Calu3 (cell line): ENCODE measurements around the gene C11orf98. TPM values are rescaled to one million over a fixed set of nuclear protein-coding genes. Genes with fewer than 3 reads are reported as not detected.
"Not testable (repeated sequence)": the region's sequence is repeated elsewhere in the genome, so short reads cannot be mapped to it uniquely, and the experiment has no call there.

ENCODE experiments used
- BruUV-seq: library from RNA; stranded (reverse); fragments of 400-500 nt; replicated peaks from 2 replicates; lab custom pipeline; 2021; lab: Mats Ljungman, UMichigan
- CTCF ChIA-PET: fragments of 300-600 bp; sonication (Branson Sonifier 250); formaldehyde crosslinking; loops from one replicate; lab custom pipeline; 2022; ENCODE audit warnings: antibody characterized with exemption; lab: Charles Lee
- DNase-seq: peaks from one replicate; pipeline ENCODE4 v3.0.0; 2022
- H3K27ac Mint-ChIP-seq: one replicate; pipeline ENCODE4 v1.8.0; 2022; ENCODE audit warnings: mixed read lengths; ENCODE audit not compliant: unreplicated experiment
- H3K27me3 Mint-ChIP-seq: one replicate; pipeline ENCODE4 v1.8.0; 2022; ENCODE audit warnings: mixed read lengths; ENCODE audit not compliant: unreplicated experiment
- H3K36me3 Mint-ChIP-seq: one replicate; pipeline ENCODE4 v1.8.0; 2022; ENCODE audit warnings: mild to moderate bottlenecking, moderate library complexity, mixed read lengths; ENCODE audit not compliant: insufficient read depth, unreplicated experiment
- H3K4me1 Mint-ChIP-seq: one replicate; pipeline ENCODE4 v1.8.0; 2022; ENCODE audit warnings: mild to moderate bottlenecking, low read depth, mixed read lengths; ENCODE audit not compliant: unreplicated experiment
- H3K4me3 Mint-ChIP-seq: one replicate; pipeline ENCODE4 v1.8.0; 2022; ENCODE audit warnings: mild to moderate bottlenecking, low read depth, moderate library complexity, mixed read lengths; ENCODE audit not compliant: unreplicated experiment
- H3K9me3 Mint-ChIP-seq: one replicate; pipeline ENCODE4 v1.8.0; 2022; ENCODE audit warnings: low read depth, mixed read lengths; ENCODE audit not compliant: unreplicated experiment
- CTCF ChIP-seq: fragments of 200-600 bp; IDR thresholded peaks from one replicate; pipeline ENCODE4 v1.8.0; 2022; ENCODE audit warnings: antibody characterized with exemption; ENCODE audit not compliant: unreplicated experiment
- intact Hi-C: fragments of 100-400 bp; cut with micrococcal nuclease; formaldehyde crosslinking; loops from one replicate; pipeline ENCODE4 v1.10.0; 2022; ENCODE audit not compliant: unreplicated experiment
- total RNA-seq: library from RNA; stranded (reverse); gene quantifications from 2 replicates; pipeline ENCODE4 v1.2.3, GENCODE V29; 2022

The C11orf98 gene
- total RNA-seq, 1 experiment from 2014 or later, result 61.7 TPM

GRCh38 chr11:62652161-62653006 lies 12.6 kb downstream of the C11orf98 start:
- Mint-ChIP-seq H3K9me3 (no peaks in the 10 kb centered on the region), H3K27me3 (no peaks in the 10 kb centered on the region), H3K27ac (peak overlapping the region; percentile 75), H3K4me3 (peak overlapping the region; percentile 93), H3K4me1 (peaks cover 16% of the 10 kb centered on the region), H3K36me3 (peaks cover 29% of the 10 kb centered on the region)
- DNase-seq, result no peak
- no peak for TF ChIP-seq CTCF
- CTCF ChIA-PET, result interaction anchor here (0.7 to 1.0 kb wide), 3 partner anchors 12 to 439 kb away, joined by 3 to 6 read pairs (median 3); partner anchors contain the start of genes C11orf98 and CSKMT
- TSS peak; percentile 73 for BruUV-seq
- intact Hi-C loops, result no loop called here

GRCh38 chr11:62650283-62650682 lies 14.7 kb downstream of the C11orf98 start:
- BruUV-seq, CTCF ChIA-PET, DNase-seq, H3K4me3 Mint-ChIP-seq, H3K9me3 Mint-ChIP-seq, H3K27ac Mint-ChIP-seq, intact Hi-C loops, H3K27me3 Mint-ChIP-seq: not testable (repeated sequence)
- H3K4me1 Mint-ChIP-seq, result peaks cover 16% of the 10 kb centered on the region
- peaks cover 48% of the 10 kb centered on the region for H3K36me3 Mint-ChIP-seq

GRCh38 chr11:62649486-62649885 lies 15.5 kb downstream of the C11orf98 start:
- no peaks in the 10 kb centered on the region for H3K9me3 Mint-ChIP-seq
- H3K27ac Mint-ChIP-seq, result no peak overlapping the region
- intact Hi-C loops, result no loop called here
- H3K4me3 Mint-ChIP-seq, result no peak overlapping the region
- CTCF ChIA-PET, result interaction anchor here (0.6 kb wide), 1 partner anchor 71 kb away, joined by 3 read pairs; no protein-coding TSS in a partner anchor
- peaks cover 54% of the 10 kb centered on the region for H3K36me3 Mint-ChIP-seq
- no peak for DNase-seq
- H3K4me1 Mint-ChIP-seq, result peaks cover 16% of the 10 kb centered on the region
- no peaks in the 10 kb centered on the region for H3K27me3 Mint-ChIP-seq
- no TSS peak for BruUV-seq
- TF ChIP-seq CTCF, result no peak

GRCh38 chr11:62648967-62649364 lies 16.0 kb downstream of the C11orf98 start:
- Mint-ChIP-seq H3K9me3 (no peaks in the 10 kb centered on the region), H3K27me3 (no peaks in the 10 kb centered on the region), H3K4me3 (no peak overlapping the region), H3K27ac (no peak overlapping the region), H3K36me3 (peaks cover 59% of the 10 kb centered on the region), H3K4me1 (peaks cover 16% of the 10 kb centered on the region)
- CTCF ChIA-PET, result interaction anchor here (0.6 kb wide), 1 partner anchor 71 kb away, joined by 3 read pairs; no protein-coding TSS in a partner anchor
- no peak for TF ChIP-seq CTCF
- intact Hi-C loops, result no loop called here
- no TSS peak for BruUV-seq
- DNase-seq, result no peak
